ENCODE data around the gene VAC14. TPM values are rescaled to one million over a fixed set of nuclear protein-coding genes. Genes with fewer than 3 reads are reported as not detected.
A peak's percentile ranks its signal among the peaks of the same experiment; 100 is the strongest.

The VAC14 gene
- total and polyA plus RNA-seq, 5 experiments from 2014 or later = 27.2 to 50.7 (median 41.4) TPM

DNA sequence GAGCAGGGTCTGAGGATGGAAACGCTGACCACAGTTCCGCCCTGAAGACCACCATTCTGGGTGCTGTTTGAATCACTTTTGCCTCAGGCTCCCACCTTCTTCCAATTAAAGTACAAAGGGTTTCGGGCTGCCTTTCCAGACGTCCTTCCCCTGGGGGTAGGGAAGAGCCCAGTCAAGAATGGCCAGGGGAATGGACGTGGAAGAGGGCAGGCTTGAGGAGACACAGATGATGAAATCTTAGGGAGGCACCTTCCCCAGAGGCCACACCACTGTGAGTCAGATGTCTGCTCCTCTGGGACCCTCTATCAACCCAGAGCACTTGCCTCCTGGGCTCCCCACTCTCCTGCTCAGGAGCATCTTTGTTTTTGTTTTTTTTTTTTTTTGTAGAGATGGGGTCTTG, 87.6 kb downstream of the VAC14 start:
- ATAC-seq (no peak), DNase-seq (no peak)
- Mint-ChIP-seq H3K27ac (peak overlapping the region in 1 of 10 donors; percentile 72), H3K36me3 (peaks cover 0 to 10% (median 4%) of the 10 kb centered on the region in 3 donors), H3K27me3 (no peaks in the 10 kb centered on the region), H3K9me3 (no peaks in the 10 kb centered on the region), H3K4me3 (no peak overlapping the region), H3K4me1 (peaks cover 0 to 12% (median 12%) of the 10 kb centered on the region in 4 donors)
- POLR2A ChIA-PET = no interaction called here

DNA sequence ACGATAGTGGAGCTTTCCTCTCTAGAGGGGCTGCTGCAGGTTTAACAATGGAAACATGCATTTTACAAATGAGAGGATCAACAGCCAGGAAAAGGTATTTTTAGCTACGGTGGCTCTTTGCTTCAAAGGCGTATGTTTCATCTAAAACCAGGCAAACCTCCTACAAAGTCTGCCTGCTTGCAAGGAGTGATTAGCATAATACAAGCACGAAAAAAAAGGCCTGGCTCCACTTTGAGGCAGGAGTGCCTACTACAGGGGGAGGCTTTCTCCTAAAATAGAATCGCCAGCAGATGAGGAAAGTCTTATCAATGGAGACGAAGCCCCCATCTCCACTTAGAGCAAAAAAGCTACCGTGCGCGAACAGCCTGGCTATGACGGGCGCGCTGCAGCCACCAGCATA, 88.0 kb downstream of the VAC14 start:
- Mint-ChIP-seq H3K36me3 (peaks cover 0 to 10% (median 4%) of the 10 kb centered on the region in 3 donors), H3K4me3 (no peak overlapping the region), H3K9me3 (no peaks in the 10 kb centered on the region), H3K4me1 (peaks cover 0 to 12% (median 12%) of the 10 kb centered on the region in 4 donors), H3K27me3 (no peaks in the 10 kb centered on the region), H3K27ac (no peak overlapping the region)
- POLR2A ChIA-PET = interaction anchor here (0.7 kb wide), 1 partner anchor 27 kb away, joined by 3 read pairs; no protein-coding TSS in a partner anchor
- ATAC-seq = no peak
- no peak for DNase-seq

DNA sequence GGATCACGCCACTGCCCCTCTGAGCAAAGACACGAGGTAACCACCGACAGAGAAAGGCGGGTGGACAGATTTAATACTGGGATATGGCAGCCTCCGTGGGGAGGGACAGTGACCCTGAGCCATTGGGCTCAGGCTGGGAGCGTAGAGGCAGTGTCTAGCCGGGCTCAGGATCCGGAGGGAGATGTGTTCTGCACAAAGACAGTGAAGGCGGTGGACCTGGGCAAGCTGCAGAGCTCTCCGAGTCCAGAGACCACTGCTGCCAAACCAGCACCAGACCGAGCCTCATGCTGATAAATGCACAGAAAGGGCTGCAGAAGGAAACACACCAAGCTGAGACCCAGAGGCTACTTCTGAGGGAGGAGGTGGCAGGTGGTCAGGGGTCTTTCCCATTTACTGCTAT, 88.6 kb downstream of the VAC14 start:
- Mint-ChIP-seq H3K27ac (peak overlapping the region in 1 of 10 donors; percentile 56), H3K9me3 (no peaks in the 10 kb centered on the region), H3K27me3 (no peaks in the 10 kb centered on the region), H3K4me1 (peaks cover 0 to 12% (median 12%) of the 10 kb centered on the region in 4 donors), H3K4me3 (no peak overlapping the region), H3K36me3 (peaks cover 0 to 10% (median 4%) of the 10 kb centered on the region in 3 donors)
- POLR2A ChIA-PET = interaction anchor here (0.7 kb wide), 1 partner anchor 26 kb away, joined by 3 read pairs; no protein-coding TSS in a partner anchor
- DNase-seq (no peak), ATAC-seq (no peak)

DNA sequence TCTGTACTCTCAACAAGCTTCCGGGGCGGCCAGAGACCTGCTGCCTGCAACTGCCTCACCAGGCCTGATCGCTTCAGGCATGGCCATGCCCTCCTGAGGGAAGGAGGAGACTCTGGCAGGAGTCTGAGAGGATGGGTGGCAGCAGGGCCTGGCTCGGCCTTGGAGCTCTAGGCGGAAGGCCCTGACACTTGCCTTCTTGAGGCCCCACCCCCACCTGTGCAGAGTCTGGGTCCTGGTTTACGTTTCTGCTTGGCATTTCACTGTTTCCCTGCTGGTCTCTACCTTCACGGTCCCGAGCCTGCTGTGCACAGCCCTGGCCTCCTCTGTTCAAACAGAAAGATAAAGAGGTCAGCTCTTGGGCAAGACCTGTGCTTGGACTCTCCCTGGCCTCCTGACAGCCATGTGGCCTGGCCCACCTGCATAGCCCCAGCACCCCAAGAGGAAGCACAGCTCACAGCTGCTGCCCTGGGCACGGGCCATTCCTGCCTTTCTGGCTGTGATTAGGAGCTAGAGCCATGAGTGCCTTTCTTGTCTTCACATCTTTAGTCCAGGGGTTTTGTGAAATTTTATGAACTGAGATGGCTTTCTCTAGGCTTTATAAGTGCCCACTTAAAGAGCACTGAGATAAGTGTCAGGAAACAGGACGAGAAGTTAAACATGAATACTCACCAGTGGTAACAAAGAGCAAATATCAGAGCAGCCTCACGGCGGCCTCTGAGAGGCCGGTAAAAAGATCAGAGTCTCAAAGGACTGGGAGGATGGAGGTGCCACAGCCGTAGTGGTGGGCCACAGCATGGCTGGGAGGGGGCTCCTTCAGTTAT, 89.5 kb downstream of the VAC14 start:
- Mint-ChIP-seq H3K9me3 (no peaks in the 10 kb centered on the region), H3K27me3 (no peaks in the 10 kb centered on the region), H3K4me3 (no peak overlapping the region), H3K36me3 (peaks cover 0 to 10% (median 4%) of the 10 kb centered on the region in 3 donors), H3K4me1 (peaks cover 0 to 12% (median 12%) of the 10 kb centered on the region in 4 donors), H3K27ac (peak overlapping the region in 5 of 10 donors; percentile 13 to 68 (median 21))
- no peak for ATAC-seq
- DNase-seq = no peak
- POLR2A ChIA-PET = no interaction called here

DNA sequence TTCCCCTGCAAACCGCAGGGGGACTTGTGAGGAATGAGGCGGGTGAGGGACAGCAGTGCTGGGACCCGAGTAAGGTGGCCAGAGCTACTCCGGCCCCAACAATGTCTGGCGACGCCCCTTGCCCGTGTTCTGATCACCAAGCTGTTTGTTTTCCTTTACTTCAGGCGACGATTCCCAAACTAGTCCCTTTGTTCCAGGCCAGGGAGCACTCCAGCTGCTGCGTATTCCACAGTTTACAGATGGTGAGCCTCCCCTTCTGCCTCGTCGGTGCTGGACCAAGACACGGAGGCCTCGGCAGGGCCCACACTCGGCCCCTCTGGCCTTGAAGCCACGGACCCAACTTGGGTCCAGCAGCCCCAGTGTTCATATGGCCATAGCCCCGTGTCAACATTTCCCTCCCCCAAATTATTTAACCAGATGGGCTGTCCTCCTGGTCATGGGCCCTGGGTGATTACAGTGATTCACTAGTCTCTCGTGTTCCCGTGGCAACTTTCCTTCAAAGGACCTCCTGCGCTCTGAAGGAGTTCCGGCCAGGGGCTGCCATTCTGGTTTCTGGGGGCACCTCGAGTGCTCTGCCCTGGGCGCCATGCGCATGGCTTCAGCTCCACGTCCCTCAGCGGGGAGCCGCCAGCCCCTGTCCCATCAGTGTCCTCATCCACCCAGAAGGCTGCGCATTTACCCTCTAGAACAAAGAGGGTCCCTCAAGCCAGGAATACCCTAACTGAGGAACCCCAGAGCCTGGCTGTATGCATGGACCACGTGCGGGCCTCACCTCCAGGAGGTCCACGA, 90.3 kb downstream of the VAC14 start:
- Mint-ChIP-seq H3K27me3 (no peaks in the 10 kb centered on the region), H3K27ac (peak overlapping the region in 6 of 10 donors; percentile 38 to 68 (median 57)), H3K4me1 (peaks cover 0 to 12% (median 12%) of the 10 kb centered on the region in 4 donors), H3K36me3 (peaks cover 0 to 10% (median 4%) of the 10 kb centered on the region in 3 donors), H3K4me3 (peak overlapping the region in 1 of 10 donors; percentile 39), H3K9me3 (no peaks in the 10 kb centered on the region)
- no peak for ATAC-seq
- POLR2A ChIA-PET = interaction anchor here (0.6 kb wide), 1 partner anchor 15 kb away, joined by 3 read pairs; no protein-coding TSS in a partner anchor
- DNase-seq = no peak

DNA sequence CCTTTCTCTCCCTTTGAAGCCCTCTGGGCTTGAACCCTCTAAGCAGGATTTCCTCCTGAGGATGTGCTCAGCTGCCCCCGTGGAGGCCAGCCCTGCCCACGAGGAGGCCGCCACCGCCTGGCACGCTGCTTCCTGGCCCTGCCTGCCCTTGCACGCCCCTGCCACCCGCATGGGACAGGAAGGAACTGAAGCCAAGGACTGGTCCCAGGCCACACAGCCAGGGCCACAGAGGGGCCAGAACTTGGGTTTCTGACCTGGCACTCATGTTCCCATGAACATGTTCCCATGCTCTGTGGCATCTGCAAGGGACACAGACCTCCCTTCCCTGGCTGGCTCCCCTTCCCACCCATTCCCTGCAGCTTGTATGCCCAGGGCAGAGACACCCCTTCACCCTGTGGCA, 91.0 kb downstream of the VAC14 start:
- POLR2A ChIA-PET = interaction anchor here (0.6 kb wide), 1 partner anchor 15 kb away, joined by 3 read pairs; no protein-coding TSS in a partner anchor
- ATAC-seq = peak in 1 of 2 donors; percentile 42
- H3K27ac Mint-ChIP-seq = peak overlapping the region in 4 of 10 donors; percentile 19 to 84 (median 58)

DNA sequence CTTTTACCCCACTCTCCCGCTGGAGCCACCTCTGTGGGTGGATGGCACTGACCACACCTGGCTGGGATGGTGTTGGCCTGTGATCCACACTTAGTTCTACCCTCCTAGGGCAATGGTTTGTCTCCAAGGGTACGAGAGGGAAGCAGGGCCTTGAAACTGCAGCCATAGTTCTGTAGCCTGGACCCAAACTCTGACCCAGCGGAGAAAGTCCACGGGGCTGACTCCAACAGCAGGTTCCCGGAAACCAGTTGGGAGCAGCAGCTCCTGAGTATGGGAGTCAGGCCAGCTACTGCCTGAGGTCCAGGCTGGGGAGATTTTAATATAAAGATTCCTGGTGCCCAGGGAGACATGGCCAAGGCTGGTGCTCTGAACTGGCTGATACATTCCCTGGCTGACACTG, 91.5 kb downstream of the VAC14 start:
- H3K27me3 Mint-ChIP-seq = no peaks in the 10 kb centered on the region
- no peaks in the 10 kb centered on the region for H3K9me3 Mint-ChIP-seq
- peaks cover 0 to 12% (median 10%) of the 10 kb centered on the region in 4 donors for H3K4me1 Mint-ChIP-seq
- POLR2A ChIA-PET = interaction anchor here (0.6 kb wide), 1 partner anchor 42 kb away, joined by 3 read pairs; no protein-coding TSS in a partner anchor
- ATAC-seq = no peak
- H3K36me3 Mint-ChIP-seq = peaks cover 0 to 7% (median 4%) of the 10 kb centered on the region in 3 donors
- DNase-seq = no peak
- no peak overlapping the region for H3K27ac Mint-ChIP-seq
- H3K4me3 Mint-ChIP-seq = no peak overlapping the region

More for the DNA sequence above, 91.0 kb downstream of the VAC14 start:
- Mint-ChIP-seq H3K4me3 (no peak overlapping the region), H3K36me3 (peaks cover 0 to 7% (median 4%) of the 10 kb centered on the region in 3 donors), H3K4me1 (peaks cover 0 to 12% (median 10%) of the 10 kb centered on the region in 4 donors), H3K27me3 (no peaks in the 10 kb centered on the region), H3K9me3 (no peaks in the 10 kb centered on the region)
- no peak for DNase-seq

DNA sequence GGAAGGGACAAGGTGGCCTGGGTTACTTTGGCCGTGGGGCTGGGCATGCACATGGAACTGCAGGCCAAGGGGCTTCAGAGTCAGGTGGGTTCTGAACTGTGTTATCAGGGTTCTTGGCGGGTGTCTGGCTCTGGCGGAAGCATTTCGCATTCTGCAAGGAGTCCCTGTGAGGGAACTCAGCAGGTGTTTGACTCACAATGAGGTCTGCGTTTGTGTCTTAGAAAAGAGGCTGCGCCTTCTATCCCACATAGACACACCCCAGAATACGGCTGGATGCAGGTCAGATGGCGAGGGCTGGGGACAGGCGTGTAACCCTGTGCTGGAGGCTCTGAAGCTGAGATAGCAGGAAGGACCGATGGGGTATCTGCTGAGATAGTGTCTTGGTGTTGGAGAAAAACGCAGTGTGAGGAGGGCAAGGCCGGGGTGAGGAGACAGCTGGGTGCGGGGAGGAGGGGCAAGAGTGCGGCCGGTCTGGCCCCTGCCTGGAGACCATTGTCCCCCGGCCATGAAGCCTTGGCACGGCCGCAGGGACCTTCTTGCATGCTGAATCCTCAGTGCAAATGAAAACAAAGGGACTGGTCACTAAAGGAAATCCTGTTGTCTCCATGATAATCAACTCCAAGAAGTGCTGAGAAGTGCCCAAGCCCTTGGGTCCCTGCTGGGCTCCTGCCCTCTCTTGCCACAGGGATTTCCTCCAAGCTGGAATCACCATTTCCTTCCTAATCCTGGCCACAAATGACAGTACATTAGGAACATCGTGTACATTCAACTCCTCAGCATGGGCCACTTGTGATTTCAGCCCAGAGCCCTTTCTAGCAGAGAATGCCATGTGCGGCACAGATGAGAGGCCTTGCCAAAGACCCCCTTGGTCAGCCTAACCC, 92.4 kb downstream of the VAC14 start:
- ATAC-seq (no peak), DNase-seq (no peak)
- H3K4me1 Mint-ChIP-seq = peaks cover 0 to 12% (median 10%) of the 10 kb centered on the region in 4 donors
- POLR2A ChIA-PET = interaction anchor here (0.6 to 0.9 kb wide), 2 partner anchors 13 to 41 kb away, joined by 3 read pairs; no protein-coding TSS in a partner anchor
- no peak overlapping the region for H3K4me3 Mint-ChIP-seq
- H3K27me3 Mint-ChIP-seq = no peaks in the 10 kb centered on the region
- peak overlapping the region in 6 of 10 donors; percentile 22 to 62 (median 47) for H3K27ac Mint-ChIP-seq
- no peaks in the 10 kb centered on the region for H3K9me3 Mint-ChIP-seq
- peaks cover 0 to 7% (median 4%) of the 10 kb centered on the region in 3 donors for H3K36me3 Mint-ChIP-seq

DNA sequence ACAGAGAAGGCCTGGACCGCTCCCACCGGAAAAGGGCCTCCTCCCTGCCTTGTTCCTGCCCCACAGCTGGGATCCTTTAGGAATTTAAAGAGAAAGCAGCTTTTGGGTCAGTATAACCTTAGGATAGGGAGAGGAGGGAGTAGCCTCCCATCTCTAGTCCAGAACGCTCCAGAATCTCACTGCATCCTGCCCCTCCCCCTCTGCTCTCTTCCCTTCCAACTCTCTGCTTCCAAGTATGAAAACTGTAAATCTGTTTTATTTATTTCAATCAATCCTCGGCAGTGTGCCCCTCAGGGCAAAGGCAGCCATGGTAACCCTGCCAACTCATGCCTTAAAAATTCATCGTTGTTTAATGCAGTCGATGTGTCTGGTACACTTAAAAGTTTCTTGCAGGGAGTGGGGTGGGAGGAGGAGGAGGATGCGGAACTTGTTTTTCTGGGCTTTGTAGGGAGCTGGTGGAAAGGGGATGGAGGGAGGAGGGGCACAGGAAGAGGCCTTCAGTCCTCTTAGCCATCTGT, 94.0 kb downstream of the VAC14 start:
- Mint-ChIP-seq H3K4me3 (no peak overlapping the region), H3K27ac (peak overlapping the region in 4 of 10 donors; percentile 29 to 71 (median 42)), H3K4me1 (peaks cover 0 to 18% (median 12%) of the 10 kb centered on the region in 4 donors), H3K9me3 (no peaks in the 10 kb centered on the region), H3K27me3 (no peaks in the 10 kb centered on the region), H3K36me3 (peaks cover 0 to 7% (median 4%) of the 10 kb centered on the region in 3 donors)
- POLR2A ChIA-PET = interaction anchor here (0.6 to 1.0 kb wide), 2 partner anchors 30 to 63 kb away, joined by 3 read pairs; no protein-coding TSS in a partner anchor
- ATAC-seq = no peak
- no peak for DNase-seq

DNA sequence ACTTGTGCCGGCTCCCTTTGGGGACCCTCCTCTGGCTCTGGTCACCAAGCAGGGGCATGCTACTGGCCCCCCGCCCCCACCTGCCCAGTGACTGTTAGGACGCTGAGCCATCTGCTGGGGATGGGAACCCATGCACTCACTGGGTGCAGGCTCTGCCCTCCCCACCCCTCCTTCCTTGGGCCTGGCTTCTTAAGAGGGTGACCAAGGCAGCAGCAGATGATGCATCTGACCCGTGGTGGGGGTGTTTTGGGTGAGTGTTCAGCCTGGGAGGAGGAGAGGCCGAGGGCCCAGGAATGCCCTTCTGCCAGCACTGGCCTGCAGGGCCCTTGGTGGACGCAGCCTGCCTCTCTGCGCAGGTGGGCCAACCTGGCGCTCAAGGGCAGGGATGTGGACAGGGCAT, 95.9 kb downstream of the VAC14 start:
- no peak for ATAC-seq

DNA sequence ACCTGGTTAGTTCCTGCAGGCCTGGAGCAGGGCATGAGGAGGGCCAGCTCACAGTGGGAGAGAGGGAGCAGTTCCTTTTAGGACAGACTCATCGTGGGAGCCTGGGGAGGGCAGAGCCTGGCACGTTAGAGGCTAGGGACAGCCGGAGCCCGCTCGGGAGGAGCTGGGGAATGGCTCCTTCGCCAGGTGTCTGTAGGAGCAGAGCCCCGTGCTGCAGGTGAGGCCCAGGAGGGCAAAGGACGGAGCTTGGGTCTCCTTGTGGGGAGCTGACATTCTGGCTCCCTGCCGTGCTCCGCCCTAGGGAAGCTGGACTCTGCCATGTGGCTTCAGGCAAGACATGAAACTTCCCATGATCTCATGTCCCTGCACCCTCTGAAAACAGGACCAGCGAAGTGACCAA, 96.4 kb downstream of the VAC14 start:
- H3K36me3 Mint-ChIP-seq = peaks cover 0 to 3% (median 0%) of the 10 kb centered on the region in 3 donors
- H3K9me3 Mint-ChIP-seq = no peaks in the 10 kb centered on the region
- ATAC-seq (no peak), DNase-seq (no peak)
- peaks cover 0 to 12% (median 6%) of the 10 kb centered on the region in 4 donors for H3K4me1 Mint-ChIP-seq
- H3K4me3 Mint-ChIP-seq = no peak overlapping the region
- H3K27ac Mint-ChIP-seq = peak overlapping the region in 3 of 10 donors; percentile 24 to 77 (median 59)
- no peaks in the 10 kb centered on the region for H3K27me3 Mint-ChIP-seq
- POLR2A ChIA-PET = interaction anchor here (0.9 kb wide), 1 partner anchor 32 kb away, joined by 3 read pairs; no protein-coding TSS in a partner anchor

More for the DNA sequence above, 95.9 kb downstream of the VAC14 start:
- Mint-ChIP-seq H3K27me3 (no peaks in the 10 kb centered on the region), H3K4me1 (peaks cover 0 to 13% (median 7%) of the 10 kb centered on the region in 4 donors), H3K4me3 (no peak overlapping the region), H3K27ac (peak overlapping the region in 2 of 10 donors; percentile 15 to 25), H3K9me3 (no peaks in the 10 kb centered on the region), H3K36me3 (peaks cover 0 to 3% (median 0%) of the 10 kb centered on the region in 3 donors)
- no peak for DNase-seq
- POLR2A ChIA-PET = no interaction called here

All from naive thymus-derived CD8-positive, alpha-beta T cell (primary cell).